Measurements from ENCODE around the gene CHKB. TPM values are rescaled to one million over a fixed set of nuclear protein-coding genes. Genes with fewer than 3 reads are reported as not detected.

Gene CHKB
- total RNA-seq, 1 experiment from 2014 or later, result 55.1 TPM

DNA sequence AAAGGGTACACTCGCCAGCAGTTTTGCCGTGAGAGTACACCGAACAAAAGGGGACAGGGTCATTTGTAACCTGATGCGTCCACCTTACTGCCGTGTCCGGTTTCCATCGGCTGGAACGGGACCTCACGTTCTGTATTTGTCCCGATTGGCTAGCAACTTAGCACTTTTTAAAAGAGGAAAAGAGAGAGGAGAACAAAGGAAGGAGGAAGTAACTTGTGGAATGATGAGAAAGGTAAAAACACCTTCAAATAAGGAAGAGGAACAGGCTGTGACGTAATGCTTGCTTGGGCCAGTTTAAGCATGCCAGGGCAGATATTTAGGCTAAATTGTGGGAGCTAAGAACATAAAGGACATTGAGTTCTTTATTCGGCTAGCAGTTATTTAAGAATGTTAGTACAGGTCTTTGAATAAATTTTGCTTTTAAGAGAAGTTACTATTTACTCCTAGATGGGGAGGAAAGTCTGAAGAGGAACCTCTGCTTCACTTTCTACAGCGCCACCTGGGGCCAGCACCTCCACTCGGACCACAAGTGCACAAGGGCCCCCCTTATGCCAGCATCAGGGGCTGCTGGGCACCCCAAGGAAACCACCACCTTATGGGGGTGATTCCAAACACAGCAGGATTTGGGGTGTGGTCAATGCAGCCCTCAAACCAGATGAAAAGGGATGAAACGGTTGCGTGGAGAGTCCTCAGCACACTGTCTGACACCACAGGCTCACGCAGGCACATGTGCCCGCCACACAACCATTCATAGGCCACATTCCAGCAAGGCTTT is 39.5 kb upstream of the CHKB start:
- ATAC-seq, result no peak
- TF ChIP-seq, protein P1, sequence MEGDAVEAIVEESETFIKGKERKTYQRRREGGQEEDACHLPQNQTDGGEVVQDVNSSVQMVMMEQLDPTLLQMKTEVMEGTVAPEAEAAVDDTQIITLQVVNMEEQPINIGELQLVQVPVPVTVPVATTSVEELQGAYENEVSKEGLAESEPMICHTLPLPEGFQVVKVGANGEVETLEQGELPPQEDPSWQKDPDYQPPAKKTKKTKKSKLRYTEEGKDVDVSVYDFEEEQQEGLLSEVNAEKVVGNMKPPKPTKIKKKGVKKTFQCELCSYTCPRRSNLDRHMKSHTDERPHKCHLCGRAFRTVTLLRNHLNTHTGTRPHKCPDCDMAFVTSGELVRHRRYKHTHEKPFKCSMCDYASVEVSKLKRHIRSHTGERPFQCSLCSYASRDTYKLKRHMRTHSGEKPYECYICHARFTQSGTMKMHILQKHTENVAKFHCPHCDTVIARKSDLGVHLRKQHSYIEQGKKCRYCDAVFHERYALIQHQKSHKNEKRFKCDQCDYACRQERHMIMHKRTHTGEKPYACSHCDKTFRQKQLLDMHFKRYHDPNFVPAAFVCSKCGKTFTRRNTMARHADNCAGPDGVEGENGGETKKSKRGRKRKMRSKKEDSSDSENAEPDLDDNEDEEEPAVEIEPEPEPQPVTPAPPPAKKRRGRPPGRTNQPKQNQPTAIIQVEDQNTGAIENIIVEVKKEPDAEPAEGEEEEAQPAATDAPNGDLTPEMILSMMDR (IDR thresholded peaks at IDR 0.05 in 2 of 3, conservative IDR thresholded peaks at IDR 0.05 in 1 of 3; ENCODE audit: borderline replicate concordance in 1 of 3, insufficient read depth in 1 of 3, low read depth in 2 of 3, low read length in 2 of 3), result peak; percentile 9 to 35 (median 34); a peak in 3 of 6 replicates
- TF ChIP-seq ZNF274 (IDR thresholded peaks at IDR 0.05; ENCODE audit: low read depth, low read length), result no peak
- peak overlapping the region; percentile 22 for H3K4me2 ChIP-seq (ENCODE audit: low read length)
- no peak overlapping the region for H3K4me3 ChIP-seq (replicated peaks in 1 of 2; ENCODE audit: low read depth in 1 of 2, low read length in 2 of 2)
- H2AFZ ChIP-seq (ENCODE audit: low read depth, low read length, poor library complexity, severe bottlenecking), result no peak overlapping the region
- H4K20me1 ChIP-seq (ENCODE audit: insufficient read depth), result no peaks in the 10 kb centered on the region
- BruUV-seq (replicated peaks), result no TSS peak
- peaks cover 6% of the 10 kb centered on the region; the same call in 1 of the 2 replicates for H3K27me3 ChIP-seq (ENCODE audit: insufficient read depth, low read length)
- DNase-seq (ENCODE audit: low read depth, low spot score), result no peak
- ChIA-PET CTCF (interaction anchor here (0.7 to 2.3 kb wide), 3 partner anchors 47 to 97 kb away, joined by 3 to 16 read pairs (median 11); partner anchors contain the start of gene SCO2), RAD21 (ENCODE audit: low non-redundant PET in 1 of 2, low total read pairs in 2 of 2, uncharacterized antibody in 2 of 2, unreplicated experiment in 2 of 2) (no interaction called here), POLR2A (no interaction called here)
- H3K9ac ChIP-seq (ENCODE audit: low read length), result no peak overlapping the region
- no peaks in the 10 kb centered on the region for H3K9me2 ChIP-seq (ENCODE audit: insufficient read depth)
- H3K4me1 ChIP-seq (ENCODE audit: control insufficient read depth in 1 of 2, insufficient read depth in 2 of 2, low read length in 2 of 2), result peaks cover 7 to 41% of the 10 kb centered on the region in 2 experiments; a peak in 3 of 4 replicates
- peak overlapping the region; percentile 3; the same call in 1 of the 2 replicates for H3K27ac ChIP-seq (ENCODE audit: low read depth, low read length)
- intact Hi-C loops (cut with micrococcal nuclease), result loop anchor here (5.0 kb wide), 1 partner anchor 90 kb away; the partner anchor contains the start of gene TYMP
- no peaks in the 10 kb centered on the region for H3K79me2 ChIP-seq (ENCODE audit: insufficient read depth, low read length)
- H3K36me3 ChIP-seq (ENCODE audit: control insufficient read depth in 1 of 2, insufficient read depth in 2 of 2, low read length in 2 of 2), result no peaks in the 10 kb centered on the region
- H3K9me3 ChIP-seq (ENCODE audit: control insufficient read depth in 1 of 2, insufficient read depth in 1 of 2, low read depth in 1 of 2, low read length in 2 of 2), result no peaks in the 10 kb centered on the region

DNA sequence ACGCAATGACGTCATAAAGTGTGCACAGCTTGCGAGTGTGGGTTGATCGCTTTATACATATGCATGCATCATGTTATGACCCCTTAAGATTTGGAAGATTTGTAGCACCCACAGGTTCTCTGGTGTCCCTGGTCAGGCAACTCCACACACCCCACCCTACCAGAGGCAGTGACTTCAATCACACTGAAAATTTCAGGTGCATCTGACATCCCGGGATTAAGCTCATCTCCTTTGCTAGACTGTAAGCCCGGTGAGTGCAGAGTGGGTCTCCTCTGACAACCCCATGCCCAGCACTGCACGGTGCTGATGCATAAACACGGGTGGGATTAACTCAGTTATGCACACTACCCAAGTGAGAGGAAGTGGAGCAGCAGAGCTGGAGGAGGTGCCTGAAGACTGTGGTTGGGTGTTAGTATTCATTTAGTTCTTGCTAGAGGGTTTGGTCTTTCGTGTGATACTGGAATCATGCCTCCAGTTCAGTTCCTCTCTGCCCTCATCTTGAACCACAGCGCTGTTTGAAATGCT is 38.8 kb upstream of the CHKB start:
- DNase-seq (ENCODE audit: low read depth, low spot score), result no peak
- Histone ChIP-seq H3K9me3 (ENCODE audit: control insufficient read depth in 1 of 2, insufficient read depth in 1 of 2, low read depth in 1 of 2, low read length in 2 of 2) (no peaks in the 10 kb centered on the region), H3K27ac (ENCODE audit: low read depth, low read length) (no peak overlapping the region), H3K4me1 (ENCODE audit: control insufficient read depth in 1 of 2, insufficient read depth in 2 of 2, low read length in 2 of 2) (peaks cover 5 to 34% of the 10 kb centered on the region in 2 experiments; a peak in 3 of 4 replicates), H3K4me2 (ENCODE audit: low read length) (0 out of 2 replicates have a peak overlapping the region, but pooled peaks have one; percentile 89), H4K20me1 (ENCODE audit: insufficient read depth) (no peaks in the 10 kb centered on the region), H3K27me3 (ENCODE audit: insufficient read depth, low read length) (peaks cover 6% of the 10 kb centered on the region; the same call in 1 of the 2 replicates), H2AFZ (ENCODE audit: low read depth, low read length, poor library complexity, severe bottlenecking) (no peak overlapping the region), H3K9me2 (ENCODE audit: insufficient read depth) (no peaks in the 10 kb centered on the region), H3K36me3 (ENCODE audit: control insufficient read depth in 1 of 2, insufficient read depth in 2 of 2, low read length in 2 of 2) (no peaks in the 10 kb centered on the region), H3K4me3 (replicated peaks in 1 of 2; ENCODE audit: low read depth in 1 of 2, low read length in 2 of 2) (no peak overlapping the region), H3K9ac (ENCODE audit: low read length) (no peak overlapping the region), H3K79me2 (ENCODE audit: insufficient read depth, low read length) (no peaks in the 10 kb centered on the region)
- TF ChIP-seq POLR2A (IDR thresholded peaks at IDR 0.05; ENCODE audit: borderline replicate concordance, extremely low read depth, insufficient read depth, insufficient read length) (no peak), EZH2 (IDR thresholded peaks at IDR 0.05) (no peak), FOSL1 (IDR thresholded peaks at IDR 0.05; ENCODE audit: low read depth) (no peak), CEBPB (IDR thresholded peaks at IDR 0.05; ENCODE audit: low read depth) (no peak), SP1 (IDR thresholded peaks at IDR 0.05; ENCODE audit: low read depth) (no peak)
- TF ChIP-seq, protein P2, sequence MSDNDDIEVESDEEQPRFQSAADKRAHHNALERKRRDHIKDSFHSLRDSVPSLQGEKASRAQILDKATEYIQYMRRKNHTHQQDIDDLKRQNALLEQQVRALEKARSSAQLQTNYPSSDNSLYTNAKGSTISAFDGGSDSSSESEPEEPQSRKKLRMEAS (IDR thresholded peaks at IDR 0.05), result no peak
- no TSS peak for BruUV-seq (replicated peaks)
- intact Hi-C loops (cut with micrococcal nuclease), result loop anchor here (5.0 kb wide), 1 partner anchor 89 kb away; the partner anchor contains the start of gene TYMP
- POLR2A ChIA-PET, result no interaction called here
- no peak for ATAC-seq
- RAD21 ChIA-PET (ENCODE audit: low non-redundant PET in 1 of 2, low total read pairs in 2 of 2, uncharacterized antibody in 2 of 2, unreplicated experiment in 2 of 2), result no interaction called here
- CTCF ChIA-PET, result interaction anchor here (0.7 to 2.3 kb wide), 5 partner anchors 39 to 370 kb away, joined by 3 to 16 read pairs (median 3); partner anchors contain the start of genes CHKB, HDAC10 and SCO2
